ENCODE data around the gene SLC25A23.

SLC25A23 gene

DNA sequence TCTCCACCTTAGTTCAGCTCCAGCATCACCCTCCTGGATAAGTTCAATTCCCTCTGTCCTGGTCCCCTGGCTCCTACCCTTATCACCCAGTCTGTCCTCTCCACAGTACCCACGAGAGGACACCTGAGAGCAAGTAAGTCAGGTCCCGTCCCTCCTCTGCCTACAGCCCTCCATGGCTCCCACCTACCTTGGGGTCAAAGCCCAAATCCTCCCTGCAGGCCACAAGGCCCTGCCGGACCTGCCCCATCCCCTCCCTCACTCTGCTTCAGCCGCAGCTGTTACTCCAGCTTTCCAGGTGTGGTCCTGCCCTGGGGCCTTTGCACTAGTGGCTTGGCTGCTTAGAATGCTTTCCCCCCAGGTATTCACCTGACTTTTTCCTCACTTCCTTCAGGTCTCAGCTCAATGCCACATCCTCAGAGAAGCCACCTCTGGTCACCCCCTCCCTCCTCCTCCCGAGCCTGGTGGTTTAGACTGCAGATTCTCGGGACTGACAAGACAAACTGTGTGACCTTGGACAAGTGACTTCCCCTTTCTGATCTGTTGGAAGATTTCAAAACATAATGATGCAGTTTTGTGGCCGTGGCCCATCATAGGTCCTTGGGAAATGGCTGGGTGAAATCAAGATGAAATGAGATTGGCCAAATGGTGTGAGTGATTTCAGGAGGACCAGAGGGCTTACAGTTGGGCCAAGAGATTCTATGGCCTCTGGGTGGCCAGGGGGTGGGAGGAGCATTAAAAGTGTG, 38.9 kb upstream of the SLC25A23 start:
- TF ChIP-seq, protein P1, sequence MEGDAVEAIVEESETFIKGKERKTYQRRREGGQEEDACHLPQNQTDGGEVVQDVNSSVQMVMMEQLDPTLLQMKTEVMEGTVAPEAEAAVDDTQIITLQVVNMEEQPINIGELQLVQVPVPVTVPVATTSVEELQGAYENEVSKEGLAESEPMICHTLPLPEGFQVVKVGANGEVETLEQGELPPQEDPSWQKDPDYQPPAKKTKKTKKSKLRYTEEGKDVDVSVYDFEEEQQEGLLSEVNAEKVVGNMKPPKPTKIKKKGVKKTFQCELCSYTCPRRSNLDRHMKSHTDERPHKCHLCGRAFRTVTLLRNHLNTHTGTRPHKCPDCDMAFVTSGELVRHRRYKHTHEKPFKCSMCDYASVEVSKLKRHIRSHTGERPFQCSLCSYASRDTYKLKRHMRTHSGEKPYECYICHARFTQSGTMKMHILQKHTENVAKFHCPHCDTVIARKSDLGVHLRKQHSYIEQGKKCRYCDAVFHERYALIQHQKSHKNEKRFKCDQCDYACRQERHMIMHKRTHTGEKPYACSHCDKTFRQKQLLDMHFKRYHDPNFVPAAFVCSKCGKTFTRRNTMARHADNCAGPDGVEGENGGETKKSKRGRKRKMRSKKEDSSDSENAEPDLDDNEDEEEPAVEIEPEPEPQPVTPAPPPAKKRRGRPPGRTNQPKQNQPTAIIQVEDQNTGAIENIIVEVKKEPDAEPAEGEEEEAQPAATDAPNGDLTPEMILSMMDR (conservative IDR thresholded peaks at IDR 0.05; ENCODE audit: low read depth, low read length): no peak
- H3K4me3 ChIP-seq (ENCODE audit: low read depth, low read length): no peak overlapping the region
- DNase-seq (ENCODE audit: low read depth): no peak

GRCh38 chr19:6495947-6496346, 36.4 kb upstream of the SLC25A23 start:
- no peak overlapping the region for H3K4me3 ChIP-seq (ENCODE audit: low read depth, low read length)
- DNase-seq (ENCODE audit: low read depth): no peak
- TF ChIP-seq, protein P1 (conservative IDR thresholded peaks at IDR 0.05; ENCODE audit: low read depth, low read length): no peak

- no peak for DNase-seq (ENCODE audit: low read depth)
- TF ChIP-seq, protein P1 (conservative IDR thresholded peaks at IDR 0.05; ENCODE audit: low read depth, low read length): no peak
- no peak overlapping the region for H3K4me3 ChIP-seq (ENCODE audit: low read depth, low read length)
These were observed 34.9 kb upstream of the SLC25A23 start for GRCh38 chr19:6494438-6495036.

GRCh38 chr19:6491802-6492592, 32.4 kb upstream of the SLC25A23 start:
- no peak for DNase-seq (ENCODE audit: low read depth)
- no peak overlapping the region for H3K4me3 ChIP-seq (ENCODE audit: low read depth, low read length)
- TF ChIP-seq, protein P1 (conservative IDR thresholded peaks at IDR 0.05; ENCODE audit: low read depth, low read length): no peak

DNA sequence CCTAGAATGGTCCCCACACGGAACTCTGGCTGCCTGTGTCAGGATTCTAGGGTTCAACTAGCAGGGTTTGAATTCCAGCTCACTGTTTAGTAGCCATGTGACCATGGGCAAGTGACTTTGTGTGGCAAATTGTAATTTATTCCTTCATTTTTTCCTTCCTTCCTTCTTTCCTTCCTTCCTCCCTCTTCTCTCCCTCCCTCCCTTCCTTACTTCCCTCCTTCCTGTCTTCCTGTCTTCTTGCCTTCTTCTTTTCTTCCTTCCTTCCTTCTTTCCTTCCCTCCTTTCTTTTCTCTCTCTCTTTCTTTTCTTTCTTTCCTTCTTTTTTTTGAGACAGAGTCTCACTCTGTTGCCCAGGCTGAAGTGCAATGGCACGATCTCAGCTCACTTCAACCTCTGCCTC, 30.5 kb upstream of the SLC25A23 start:
- DNase-seq (ENCODE audit: low read depth): no peak
- TF ChIP-seq, protein P1 (conservative IDR thresholded peaks at IDR 0.05; ENCODE audit: low read depth, low read length): no peak
- no peak overlapping the region for H3K4me3 ChIP-seq (ENCODE audit: low read depth, low read length)

DNA sequence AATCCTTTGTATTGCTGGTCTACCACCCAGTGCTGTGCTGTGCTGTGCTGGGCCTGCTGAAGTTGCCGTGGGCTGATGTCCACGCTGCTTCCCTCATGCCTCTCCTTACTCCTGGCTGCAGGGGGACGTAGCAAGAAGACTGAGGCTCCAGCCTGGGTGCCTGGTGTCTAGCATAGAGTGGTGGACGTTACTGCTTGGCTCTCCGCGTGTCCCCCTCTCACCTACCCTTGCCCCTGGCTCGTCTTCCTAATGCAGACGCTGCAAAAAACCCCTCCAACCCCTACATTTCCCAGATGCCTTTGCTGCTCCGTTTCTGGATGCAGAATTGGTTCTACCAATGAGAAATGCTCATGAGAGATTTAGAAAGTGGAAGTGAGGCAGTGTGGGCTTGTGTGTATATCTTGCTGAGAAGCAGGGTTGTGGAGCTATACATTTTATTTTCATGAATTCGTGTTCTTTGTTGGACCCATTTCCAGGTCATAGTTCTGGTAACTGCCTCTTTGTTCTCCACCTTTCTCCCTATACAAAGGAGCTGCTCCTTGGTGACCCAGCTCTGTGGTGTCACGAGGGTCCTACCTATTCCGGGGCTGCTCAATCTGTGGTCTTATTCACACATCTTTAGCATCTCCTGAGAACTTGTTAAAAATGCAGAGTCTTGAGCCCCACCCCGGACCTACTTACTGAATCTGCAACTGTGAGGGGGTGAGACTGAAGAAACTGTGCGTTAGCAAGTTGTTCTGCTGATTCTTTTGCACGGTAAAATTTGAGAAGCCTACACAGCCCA, 29.9 kb upstream of the SLC25A23 start:
- TF ChIP-seq, protein P1 (conservative IDR thresholded peaks at IDR 0.05; ENCODE audit: low read depth, low read length): no peak
- no peak for DNase-seq (ENCODE audit: low read depth)
- no peak overlapping the region for H3K4me3 ChIP-seq (ENCODE audit: low read depth, low read length)

All from choroid plexus epithelial cell (primary cell).